K562 (cell line): ENCODE data around the gene MACROD2. TPM values are rescaled to one million over a fixed set of nuclear protein-coding genes. Genes with fewer than 3 reads are reported as not detected.
"Not testable (repeated sequence)": the region's sequence is repeated elsewhere in the genome, so short reads cannot be mapped to it uniquely, and the experiment has no call there.

Experiments
- ATAC-seq: fragments of 200-7000 bp; cut with Tn5 transposase; 3 replicates; pipeline ENCODE4 v1.9.1; 2020; ENCODE audit warnings: moderate library complexity
- BruUV-seq: library from RNA; stranded (reverse); fragments of 400-500 nt; replicated peaks from 2 replicates; lab custom pipeline; 2021; lab: Mats Ljungman, UMichigan
- CTCF ChIA-PET: fragments of 300-600 bp; formaldehyde crosslinking; extraction: SDS; loops from one replicate; lab custom pipeline; 2021; ENCODE audit warnings: low intra/inter-chr PET ratio; lab: Yijun Ruan, JAX
- POLR2A ChIA-PET: fragments of 300-600, 350-650 bp; sonication (Branson Sonifier 250); formaldehyde crosslinking; extraction: SDS; loops from one replicate; lab custom pipeline; 2021; ENCODE audit warnings: antibody characterized with exemption, inconsistent platforms; lab: Yijun Ruan, JAX
- DNase-seq, 4 experiments: peaks; one replicate each; pipeline versions ENCODE4 v3.0.0 to v3.0.0-alpha.2; 2011 to 2018; ENCODE audit warnings: low spot score in 3 of 4, mixed read lengths in 3 of 4; ENCODE audit errors: extremely low read depth in 1 of 4
- FAIRE-seq: peaks from 2 replicates; lab custom pipeline; 2011; peaks lifted over from hg19 to GRCh38; lab: Jason Lieb, UNC
- H2AFZ ChIP-seq: 2 replicates; pipeline ENCODE4 v1.6.0; 2011; ENCODE audit warnings: low read depth, low read length, control low read depth, inconsistent platforms
- H3K27ac ChIP-seq: fragments of 200-600 bp; 3 replicates; pipeline ENCODE4 v1.8.0; 2011; ENCODE audit warnings: low read depth, mild to moderate bottlenecking, control low read depth, inconsistent platforms, low read length, moderate library complexity, mixed read lengths; ENCODE audit errors: extremely low read depth
- H3K27me3 ChIP-seq, 2 experiments: fragments of 300-600 bp in 1 of 2; 2 replicates in 1 of 2; 3 replicates in 1 of 2; pipeline versions ENCODE4 v1.6.0 to v1.8.0; 2011; ENCODE audit warnings: inconsistent platforms in 2 of 2, low read length in 2 of 2, mild to moderate bottlenecking in 1 of 2, mixed read lengths in 1 of 2, moderate library complexity in 1 of 2; ENCODE audit not compliant: control insufficient read depth in 2 of 2, insufficient read depth in 2 of 2
- H3K36me3 ChIP-seq: fragments of 300-600 bp; 3 replicates; pipeline ENCODE4 v1.8.0; 2011; ENCODE audit warnings: mild to moderate bottlenecking, low read length, inconsistent platforms; ENCODE audit not compliant: control insufficient read depth, insufficient read depth
- H3K4me1 ChIP-seq, 2 experiments: fragments of 200-600 bp in 1 of 2; replicated peaks in 1 of 2; 2 replicates in 1 of 2; 3 replicates in 1 of 2; pipeline versions ENCODE4 v1.5.1 to v1.8.0; 2011; ENCODE audit warnings: inconsistent platforms in 2 of 2, low read length in 2 of 2, mild to moderate bottlenecking in 1 of 2, mixed read lengths in 1 of 2, moderate library complexity in 1 of 2; ENCODE audit not compliant: control insufficient read depth in 2 of 2, insufficient read depth in 2 of 2
- H3K4me2 ChIP-seq: 2 replicates; pipeline ENCODE4 v1.6.1; 2011; ENCODE audit warnings: low read length, control low read depth, inconsistent platforms, mixed read lengths; ENCODE audit not compliant: insufficient read depth
- H3K4me3 ChIP-seq: fragments of 200-600 bp; sonication (generic), shearing (Covaris generic); 2 replicates; pipeline ENCODE4 v1.5.1; 2016; ENCODE audit warnings: control low read depth, inconsistent platforms
- H3K79me2 ChIP-seq: fragments of 200-600 bp; 3 replicates; pipeline ENCODE4 v1.8.0; 2011; ENCODE audit warnings: low read length, inconsistent platforms; ENCODE audit not compliant: control insufficient read depth, insufficient read depth
- H3K9ac ChIP-seq, 2 experiments: 2 replicates each; pipeline versions ENCODE4 v1.6.0 to v1.6.1; 2011; ENCODE audit warnings: low read depth in 2 of 2, low read length in 2 of 2, control low read depth in 1 of 2, inconsistent platforms in 1 of 2, mild to moderate bottlenecking in 1 of 2, mixed read lengths in 1 of 2; ENCODE audit not compliant: insufficient read depth in 1 of 2
- H3K9me1 ChIP-seq: one replicate; pipeline ENCODE4 v1.6.0; 2011; ENCODE audit warnings: inconsistent platforms, mild to moderate bottlenecking, low read length, moderate library complexity; ENCODE audit not compliant: control insufficient read depth, insufficient read depth
- H3K9me3 ChIP-seq: replicated peaks from 2 replicates; pipeline ENCODE4 v1.5.1; 2011; ENCODE audit warnings: low read depth, low read length, inconsistent platforms; ENCODE audit not compliant: control insufficient read depth, insufficient read depth
- H4K20me1 ChIP-seq: replicated peaks from 2 replicates; pipeline ENCODE4 v1.6.1; 2011; ENCODE audit warnings: low read length, inconsistent platforms, mixed read lengths; ENCODE audit not compliant: control insufficient read depth, insufficient read depth
- FOXJ3 ChIP-seq: sonication (generic); formaldehyde crosslinking; IDR thresholded peaks from 2 replicates; pipeline ENCODE4 v1.4.0; 2020; ENCODE audit warnings: mild to moderate bottlenecking, missing genetic modification reagents
- TBL1XR1 ChIP-seq, 2 experiments: IDR thresholded peaks; 2 replicates each; pipeline ENCODE4 v1.6.1; 2012; ENCODE audit warnings: improper control_type of control experiment in 2 of 2, low read length in 2 of 2, mild to moderate bottlenecking in 1 of 2
- TEAD4 ChIP-seq, 2 experiments: sonication (generic) in 1 of 2; formaldehyde crosslinking in 1 of 2; IDR thresholded peaks; 2 replicates each; pipeline versions ENCODE4 v1.6.1 to v1.8.0; 2012 to 2022; ENCODE audit warnings: borderline replicate concordance in 1 of 2, inconsistent platforms in 1 of 2, low read length in 1 of 2, mild to moderate bottlenecking in 1 of 2, missing genetic modification reagents in 1 of 2
- TOE1 ChIP-seq, 2 experiments: fragments of 450-650 bp in 1 of 2; sonication (generic) in 1 of 2; formaldehyde crosslinking in 1 of 2; IDR thresholded peaks; 2 replicates each; pipeline versions ENCODE4 v1.7.1 to v1.8.0; 2016 to 2022; ENCODE audit warnings: borderline replicate concordance in 2 of 2, mild to moderate bottlenecking in 2 of 2, antibody characterized with exemption in 1 of 2, inconsistent platforms in 1 of 2, low read depth in 1 of 2, missing genetic modification reagents in 1 of 2, moderate library complexity in 1 of 2
- ZBTB2 ChIP-seq: fragments of 450-650 bp; IDR thresholded peaks from 2 replicates; pipeline ENCODE4 v1.6.1; 2016; ENCODE audit warnings: antibody characterized with exemption
- ZNF146 ChIP-seq: IDR thresholded peaks from one replicate; pipeline ENCODE4 v1.6.1; 2018; ENCODE audit warnings: missing compliant biosample characterization; ENCODE audit not compliant: unreplicated experiment
- WGBS: fragments of 100-300 bp; shearing (Covaris generic); methylation state at CpG from one replicate; pipeline ENCODE4 v1.1.6; 2016; ENCODE audit warnings: low coverage, mixed read lengths; ENCODE audit not compliant: insufficient coverage; ENCODE audit errors: missing lambda C conversion rate; 5-methylcytosine and 5-hydroxymethylcytosine counted together
- in situ Hi-C: fragments of 300-500 bp; cut with MboI; formaldehyde crosslinking; loops from 4 replicates; pipeline ENCODE4 v1.15.0; 2018; ENCODE audit warnings: inconsistent platforms, mixed read lengths
- intact Hi-C: fragments of 100-400 bp; cut with micrococcal nuclease; formaldehyde crosslinking; loops from 2 replicates; pipeline ENCODE4 v1.14.2; 2022
- polyA plus RNA-seq, 8 experiments: library from polyadenylated mRNA; depleted of rRNA in 4 of 8; stranded (reverse) in 5 of 8; unstranded in 3 of 8; fragments of >200 nt; fragmentation: Nextera tagmentation in 2 of 8; fragmentation: Illumina TruSeq in 1 of 8; extraction: Ambion mirVana in 2 of 8; extraction: Trizol in 1 of 8; gene quantifications; 2 replicates each; pipeline versions ENCODE4 v1.2.1 to v1.2.3, GENCODE V29; 2011 to 2014; ENCODE audit warnings: inconsistent platforms in 1 of 8, missing spikeins in 1 of 8
- total RNA-seq, 7 experiments: library from RNA; depleted of rRNA in 6 of 7; stranded (reverse); fragments of >200 nt in 6 of 7; fragmentation: Illumina TruSeq in 2 of 7; extraction: Trizol in 2 of 7; gene quantifications; 2 replicates each; pipeline versions ENCODE4 v1.2.1 to v1.2.3, GENCODE V29; 2011 to 2021; ENCODE audit warnings: low replicate concordance in 1 of 7
- TF ChIP-seq, protein P1 (sequence below): sonication (generic); formaldehyde crosslinking; IDR thresholded peaks from 2 replicates; pipeline ENCODE4 v1.9.0; 2022; ENCODE audit warnings: mild to moderate bottlenecking, missing genetic modification reagents

MACROD2 gene
- total and polyA plus RNA-seq, 9 of the 15 experiments (the other 6 are each of a cell fraction or from before 2014, with no cell fraction given) = not detected

DNA sequence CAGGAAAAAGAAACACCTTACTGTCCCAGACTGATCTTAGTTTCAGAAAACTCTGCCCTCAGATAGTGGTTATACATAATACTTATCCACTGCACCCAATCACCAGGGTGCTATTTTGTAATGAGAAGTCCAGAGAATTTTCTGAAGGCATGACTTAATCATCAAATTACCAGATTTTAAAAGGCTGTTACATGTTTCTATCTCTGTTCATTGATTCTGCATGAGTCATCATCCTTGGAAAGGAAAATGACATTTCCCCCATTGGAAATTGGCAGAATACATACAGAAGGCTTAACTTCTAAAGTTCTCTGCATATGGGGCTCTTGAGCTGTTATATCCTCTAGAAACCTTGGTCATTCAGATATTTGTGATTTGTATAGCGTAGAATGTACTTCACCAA is 930.0 kb downstream of the MACROD2 start (continued):
- no peak for TF ChIP-seq ZNF146 (CRISPR knock-in tag)

DNA sequence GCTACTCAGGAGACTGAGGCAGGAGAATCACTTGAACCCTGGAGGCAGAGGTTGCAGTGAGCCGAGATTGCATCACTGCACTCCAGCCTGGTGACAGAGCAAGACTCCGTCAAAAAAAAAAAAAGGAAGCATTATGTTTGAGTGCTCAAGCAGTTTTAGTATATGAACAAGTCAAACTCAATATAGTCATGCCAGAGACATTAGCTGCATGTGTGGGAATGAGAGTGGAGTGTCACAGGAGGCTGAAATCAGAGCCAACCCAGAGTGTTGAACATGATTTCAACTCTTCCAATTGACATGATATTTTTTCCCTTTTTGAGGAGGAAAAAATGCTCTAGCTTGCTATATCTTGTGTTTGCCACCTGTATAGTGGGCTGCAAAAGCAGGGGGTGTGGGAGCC is 931.1 kb downstream of the MACROD2 start:
- H3K9me1 ChIP-seq, H3K4me1 ChIP-seq, H3K36me3 ChIP-seq, H3K9me3 ChIP-seq, H3K4me2 ChIP-seq, H3K9ac ChIP-seq, DNase-seq, H3K79me2 ChIP-seq, BruUV-seq, POLR2A ChIA-PET, intact Hi-C loops, CTCF ChIA-PET, in situ Hi-C loops, H4K20me1 ChIP-seq, H2AFZ ChIP-seq, FAIRE-seq, H3K27me3 ChIP-seq, H3K27ac ChIP-seq, H3K4me3 ChIP-seq, ATAC-seq: not testable (repeated sequence)
- no CpG with 5 or more reads among the region's 2 CpGs for WGBS

GRCh38 chr20:14928083-14928482 is 932.8 kb downstream of the MACROD2 start:
- ChIA-PET POLR2A (no interaction called here), CTCF (no interaction called here)
- TF ChIP-seq FOXJ3 (CRISPR knock-in tag) (no peak), TEAD4 (IDR thresholded peaks at IDR 0.05; ENCODE audit: low read length) (no peak), TEAD4 (CRISPR knock-in tag; IDR thresholded peaks at IDR 0.05; ENCODE audit: borderline replicate concordance) (no peak), ZBTB2 (no peak), TBL1XR1 (IDR thresholded peaks at IDR 0.05; ENCODE audit: low read length in 2 of 2) (no peak), TOE1 (IDR thresholded peaks at IDR 0.05; ENCODE audit: borderline replicate concordance) (no peak), TOE1 (CRISPR knock-in tag; IDR thresholded peaks at IDR 0.05; ENCODE audit: borderline replicate concordance, low read depth) (no peak)
- TF ChIP-seq, protein P1, sequence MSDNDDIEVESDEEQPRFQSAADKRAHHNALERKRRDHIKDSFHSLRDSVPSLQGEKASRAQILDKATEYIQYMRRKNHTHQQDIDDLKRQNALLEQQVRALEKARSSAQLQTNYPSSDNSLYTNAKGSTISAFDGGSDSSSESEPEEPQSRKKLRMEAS (CRISPR knock-in tag) = no peak
- Histone ChIP-seq H3K9me1 (no peaks in the 10 kb centered on the region), H3K4me2 (no peak overlapping the region), H3K27me3 (no peaks in the 10 kb centered on the region), H3K27ac (no peak overlapping the region), H2AFZ (no peak overlapping the region), H3K4me1 (no peaks in the 10 kb centered on the region), H3K9me3 (no peaks in the 10 kb centered on the region), H4K20me1 (no peaks in the 10 kb centered on the region), H3K36me3 (no peaks in the 10 kb centered on the region), H3K4me3 (no peak overlapping the region), H3K79me2 (no peaks in the 10 kb centered on the region), H3K9ac (no peak overlapping the region)
- in situ Hi-C loops (no loop called here), intact Hi-C loops (no loop called here)
- DNase-seq (no peak), ATAC-seq (no peak), FAIRE-seq (no peak)
- WGBS = 0% methylated on average over 3 of the region's 3 CpGs
- no TSS peak for BruUV-seq
